ENCODE results near the gene IDH3A.

IDH3A gene

DNA sequence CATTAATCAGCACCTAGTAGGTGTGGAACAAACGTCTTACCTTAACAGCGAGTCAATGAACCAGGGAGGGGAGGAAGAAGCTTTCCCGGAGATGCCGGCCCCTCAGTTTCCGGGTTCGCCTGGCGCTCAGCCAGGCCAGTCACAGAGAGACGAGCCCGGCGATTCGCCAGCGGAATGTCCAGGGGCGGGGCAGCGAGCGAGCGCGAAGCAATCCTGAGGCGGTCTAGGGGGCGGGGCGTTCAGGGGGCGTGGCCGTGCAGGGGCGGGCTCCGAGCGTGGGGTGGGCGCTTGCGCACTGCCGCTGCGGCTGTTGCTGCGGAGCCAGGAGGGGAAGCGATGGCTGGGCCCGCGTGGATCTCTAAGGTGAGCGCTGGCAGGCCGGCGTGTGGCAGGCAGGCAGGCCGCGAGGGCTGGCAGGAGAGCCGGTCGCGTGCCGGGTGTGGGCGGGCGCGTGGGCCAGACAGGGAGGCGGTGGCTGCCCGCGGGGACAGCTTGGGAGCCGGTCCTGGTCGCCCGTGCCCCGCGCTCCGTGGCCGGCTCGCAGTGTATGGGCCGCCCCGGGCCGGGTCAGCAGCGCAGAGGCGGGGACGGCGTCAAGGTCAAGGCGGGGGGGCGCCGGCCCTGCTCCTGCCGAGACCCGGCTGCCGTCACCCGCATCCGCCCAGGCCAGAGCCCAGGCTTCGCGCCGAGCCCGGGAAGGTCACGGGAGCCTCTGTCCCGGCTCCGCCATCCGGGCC, at the start of gene IDH3A:
Gene IDH3A, plus strand, starts transcription at position 295 of the 737 bp plus-strand sequence. Its CDS starts 42 bp downstream, at position 337.
- peak; percentile 97 for DNase-seq

DNA sequence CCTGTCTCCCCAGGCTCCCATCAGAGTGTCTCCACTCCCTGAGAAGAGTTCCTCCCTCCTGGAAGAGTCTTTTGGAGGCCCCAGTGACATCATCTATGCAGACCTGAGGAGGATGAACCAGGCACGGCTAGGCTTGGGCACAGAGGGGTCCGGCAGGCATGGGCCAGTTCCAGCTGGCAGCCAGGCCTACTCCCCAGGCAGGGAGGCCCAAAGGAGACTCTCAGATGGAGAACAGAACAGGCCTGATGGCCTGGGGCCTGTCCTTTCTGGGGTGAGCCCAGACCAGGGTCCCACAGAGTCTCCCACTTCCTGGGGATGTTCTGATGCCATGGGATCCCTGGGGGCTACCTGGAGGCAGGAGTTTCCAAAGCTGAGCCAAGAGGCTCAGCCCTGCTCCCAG, 48.3 kb upstream of the IDH3A start:
- DNase-seq = no peak

DNA sequence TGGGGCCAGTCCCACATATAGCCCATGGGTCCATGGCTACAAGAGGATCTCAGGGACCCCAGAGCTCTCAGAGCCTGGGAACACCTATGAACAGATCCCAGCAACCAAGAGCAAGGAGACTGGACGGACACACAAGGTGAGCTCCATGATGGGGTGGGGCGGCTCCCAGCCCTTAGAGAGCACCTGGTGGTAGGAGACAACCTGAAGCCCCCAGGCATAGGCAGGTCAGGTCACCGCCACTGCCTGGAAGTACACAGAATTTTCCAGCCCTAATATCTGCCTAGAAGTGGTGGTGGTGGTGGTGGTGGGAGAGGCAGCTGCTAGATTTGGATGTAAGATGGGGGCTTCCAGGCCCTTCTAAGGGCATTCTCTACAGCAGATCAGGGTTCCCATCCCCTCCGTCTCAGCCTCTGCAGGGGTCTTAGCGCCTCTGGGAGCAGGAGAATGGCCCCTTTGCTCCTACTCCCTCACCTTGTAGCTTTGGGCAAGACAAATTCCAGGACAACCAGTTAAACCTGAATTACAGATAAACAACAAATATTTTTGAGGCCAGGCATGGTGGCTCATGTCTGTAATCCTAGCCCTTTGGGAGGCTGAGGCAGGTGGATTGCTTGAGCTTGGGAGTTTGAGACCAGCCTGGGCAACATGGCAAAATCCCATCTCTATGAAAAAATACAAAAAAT, 47.6 kb upstream of the IDH3A start:
- DNase-seq = no peak

DNA sequence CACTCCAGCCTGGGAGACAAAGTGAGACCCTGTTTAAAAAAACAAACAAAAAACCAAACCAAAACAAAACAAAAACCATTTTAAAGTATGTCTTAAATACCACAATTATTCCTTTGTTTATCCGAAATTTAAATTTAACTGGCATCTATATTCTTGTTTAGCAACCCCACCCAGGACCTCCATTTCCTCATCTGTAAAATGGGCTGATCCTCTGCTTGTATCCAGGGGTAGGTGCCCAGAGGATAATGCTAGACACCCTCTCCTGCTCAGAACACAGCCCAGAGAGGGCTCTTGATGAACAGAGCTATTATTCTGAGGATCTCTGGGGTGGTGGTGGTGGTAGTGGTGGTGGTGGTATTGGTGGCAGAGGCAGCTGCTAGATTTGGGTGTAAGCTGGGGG, 47.0 kb upstream of the IDH3A start:
- DNase-seq = no peak

DNA sequence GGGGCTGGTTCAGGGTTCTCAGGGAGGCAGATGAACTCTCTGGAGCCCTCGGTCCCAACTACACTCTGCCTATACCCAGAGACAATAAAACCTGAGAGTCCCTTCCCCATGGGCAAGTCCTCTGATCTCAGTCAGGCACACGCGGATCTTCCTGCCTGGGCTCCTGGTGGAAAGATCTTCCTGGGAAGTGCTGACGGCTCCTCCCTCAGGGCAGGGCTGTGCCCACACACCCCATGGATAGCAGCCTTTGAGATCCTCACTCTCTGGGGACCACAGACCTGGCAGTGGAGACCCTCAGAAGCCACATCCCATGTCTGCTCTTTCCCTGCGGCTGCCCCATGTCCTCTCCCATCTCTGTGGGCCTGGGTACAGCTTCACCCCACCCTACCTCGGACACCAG, 46.4 kb upstream of the IDH3A start:
- no peak for DNase-seq

DNA sequence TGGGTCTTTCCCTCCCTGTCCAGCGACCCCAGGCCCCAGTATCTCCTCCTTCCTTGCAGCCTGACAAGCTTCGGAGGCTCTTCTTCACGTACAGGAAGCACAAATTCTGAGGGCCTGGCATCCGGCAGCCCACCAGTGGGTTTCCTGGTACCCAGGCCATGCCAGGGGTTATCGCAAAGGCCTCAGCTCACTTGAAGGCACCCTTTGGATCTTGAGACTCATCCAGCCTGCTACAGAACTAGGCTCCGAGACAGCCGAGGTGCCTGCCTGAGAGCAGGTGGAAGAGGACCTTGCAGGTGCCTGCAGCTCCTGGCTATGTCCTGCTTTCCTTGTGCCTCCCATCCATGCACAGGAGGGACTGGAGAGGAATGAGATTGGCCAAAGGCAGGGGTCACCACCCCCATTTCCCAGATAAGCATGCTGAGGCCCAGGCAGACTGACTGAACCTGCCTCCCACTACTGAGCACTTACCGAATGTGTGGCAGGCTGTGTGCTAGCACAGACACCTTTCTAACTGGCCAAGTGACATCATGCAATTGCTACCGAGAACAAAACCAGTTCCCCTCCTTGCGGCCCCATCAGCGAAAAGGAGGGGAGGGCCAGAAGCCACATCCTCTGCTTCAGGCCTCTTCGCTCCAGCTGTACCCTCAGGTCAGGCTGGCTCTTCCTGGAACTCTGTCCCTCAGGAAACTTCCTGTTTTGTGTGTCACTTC, 45.6 kb upstream of the IDH3A start:
- peak; percentile 6 for DNase-seq

DNA sequence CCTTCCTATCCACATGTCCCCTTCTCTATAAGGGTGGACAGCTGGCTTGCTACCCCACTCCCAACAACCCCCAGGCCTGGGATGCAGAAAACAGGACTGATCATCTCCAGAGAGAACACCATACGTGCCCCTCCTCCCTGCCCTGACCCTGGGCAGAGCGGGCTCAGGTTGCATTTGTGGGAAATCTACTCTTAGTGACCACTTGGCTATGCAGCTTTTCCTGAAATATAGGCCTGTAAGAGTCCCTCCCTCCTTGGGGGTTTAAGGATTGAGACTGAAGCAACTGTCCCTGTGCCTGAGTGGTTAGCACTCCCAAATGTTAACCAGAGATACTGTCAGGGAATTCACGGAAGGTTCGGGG, 45.1 kb upstream of the IDH3A start:
- DNase-seq = no peak

DNA sequence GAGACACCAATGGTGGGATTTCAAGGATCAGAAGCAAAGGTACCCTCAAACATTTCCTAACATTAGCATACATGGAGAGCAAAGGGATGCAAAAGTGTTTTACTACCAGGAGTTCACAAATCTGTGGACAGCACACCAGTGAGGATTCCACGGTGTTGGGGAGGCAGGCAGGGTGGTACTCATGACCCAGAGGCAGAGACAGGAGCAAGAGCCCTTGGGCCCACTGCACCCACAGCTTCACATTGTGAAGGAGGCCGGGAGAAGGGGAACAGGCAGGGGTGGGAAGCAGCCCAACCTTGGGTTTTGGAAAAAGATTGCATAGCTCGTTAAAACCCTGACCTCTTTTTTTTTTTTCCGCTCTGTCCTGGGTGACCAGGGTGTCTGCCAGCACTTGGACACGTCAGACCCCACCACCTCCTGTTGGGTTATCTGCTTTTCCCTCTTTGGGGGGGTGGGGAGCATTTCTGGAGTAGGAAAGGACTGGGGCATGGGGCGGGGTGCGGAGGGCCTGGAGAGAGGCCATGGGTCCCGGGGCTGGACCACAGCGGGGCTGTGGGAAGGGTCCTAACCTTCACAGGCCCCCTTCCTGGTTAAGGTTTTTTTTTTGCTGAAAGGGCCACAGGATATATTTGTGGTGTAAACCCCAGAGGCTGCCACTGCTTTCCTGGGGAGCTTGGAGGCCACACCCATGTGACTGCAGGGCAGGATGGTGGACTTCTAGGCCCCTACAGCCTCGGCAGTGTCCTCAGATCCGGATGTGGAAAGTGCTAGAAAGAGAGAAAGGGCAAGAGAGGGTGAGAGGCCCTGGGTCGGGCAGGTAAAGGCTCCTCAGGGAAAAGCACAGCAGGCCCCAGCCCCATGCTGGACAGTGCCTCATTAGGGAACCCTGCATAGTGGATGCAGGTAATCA, 44.3 kb upstream of the IDH3A start:
- DNase-seq = no peak

DNA sequence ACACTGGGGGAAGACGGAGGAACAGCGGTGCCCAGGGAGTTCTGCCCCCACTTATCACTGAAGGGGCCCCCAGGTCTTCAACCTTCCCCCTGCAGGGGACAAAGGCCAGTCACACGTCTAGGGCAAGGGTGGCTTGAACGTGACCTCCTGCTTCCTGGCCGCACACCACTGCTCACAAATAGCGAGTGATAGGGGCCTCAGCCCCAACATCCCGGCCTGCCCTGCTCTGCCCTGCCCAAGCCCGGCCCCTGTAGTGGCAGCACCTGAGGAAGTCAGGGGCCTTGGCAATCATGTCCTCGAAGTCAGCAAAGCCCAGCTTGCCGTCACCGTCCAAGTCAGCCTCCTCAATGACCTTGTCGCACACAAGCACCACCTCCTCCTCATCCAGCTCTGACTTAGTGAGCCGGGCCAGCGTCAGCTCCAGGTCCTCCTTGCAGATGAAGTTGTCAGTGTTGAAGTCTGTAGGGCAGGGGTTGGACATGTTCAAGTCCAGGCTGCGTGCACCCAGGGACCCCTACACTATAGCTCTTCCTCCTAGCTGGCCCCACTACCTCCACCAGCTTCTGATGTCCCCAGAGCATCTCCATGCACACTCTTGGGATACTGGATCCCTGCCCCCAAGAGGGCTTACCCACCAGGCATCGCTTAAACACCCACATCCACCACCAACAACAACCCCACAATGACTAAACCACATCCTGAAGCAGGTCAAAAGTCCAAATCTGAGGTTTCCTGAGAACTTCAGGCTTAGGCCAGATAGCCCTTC, 43.5 kb upstream of the IDH3A start:
- DNase-seq = no peak

DNA sequence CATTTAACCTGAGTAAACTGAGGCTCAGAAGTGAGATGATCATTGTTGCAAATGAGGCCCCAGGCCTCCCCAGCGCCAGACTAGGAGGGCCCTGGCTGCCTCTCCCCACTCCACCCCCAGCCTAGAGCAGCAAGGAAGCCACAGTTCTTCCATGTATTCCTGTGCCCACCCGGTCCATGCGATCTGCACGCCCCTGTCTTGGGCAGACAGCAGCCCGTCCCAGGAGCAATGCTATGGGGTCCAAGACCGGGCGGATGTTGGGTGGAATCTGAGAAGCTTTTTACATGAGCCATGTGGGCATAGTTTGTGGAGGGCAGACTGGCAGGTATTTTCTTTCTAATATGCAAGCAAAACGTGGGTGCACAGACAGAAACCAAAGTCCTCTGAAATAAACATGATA, 41.7 kb upstream of the IDH3A start:
- DNase-seq = no peak

DNA sequence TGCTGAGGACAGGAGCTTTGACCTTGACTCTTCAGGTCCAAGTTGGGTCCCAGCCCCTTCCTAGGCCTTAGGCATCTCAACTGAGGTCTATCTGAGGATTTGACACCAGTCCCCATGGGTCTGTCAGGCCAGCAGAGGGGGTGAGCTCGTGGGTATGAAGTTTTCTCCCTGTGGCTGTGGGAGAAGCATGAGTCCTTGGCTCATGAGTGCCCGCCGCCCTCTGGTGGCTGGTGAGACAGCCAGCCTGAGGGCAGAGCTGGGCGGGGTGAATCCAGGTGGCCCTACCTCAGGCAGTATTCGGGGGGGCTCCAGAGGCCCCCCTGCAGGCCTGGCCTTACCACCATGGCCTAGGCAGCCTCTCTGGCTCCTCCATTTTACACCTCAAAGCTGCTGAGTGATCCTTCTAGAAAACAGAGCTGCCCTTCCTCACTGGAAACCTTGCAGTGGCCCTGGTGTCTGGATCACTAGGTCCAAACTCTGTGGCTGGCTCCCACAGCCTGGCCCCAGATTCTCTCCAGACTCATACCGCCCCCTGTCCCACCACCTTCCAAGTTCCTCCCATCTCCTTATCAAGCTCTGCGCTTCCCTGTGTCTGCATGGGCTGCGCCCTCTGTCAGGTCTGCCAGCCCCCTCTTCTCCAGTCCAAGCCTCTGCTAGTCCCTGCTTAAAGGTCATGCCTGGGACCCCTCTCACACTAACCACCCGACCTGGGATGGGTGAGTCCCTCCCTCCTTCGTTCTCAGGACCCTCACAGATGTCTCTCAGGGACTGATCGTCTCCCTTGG, 40.7 kb upstream of the IDH3A start:
- peak; percentile 90 for DNase-seq

DNA sequence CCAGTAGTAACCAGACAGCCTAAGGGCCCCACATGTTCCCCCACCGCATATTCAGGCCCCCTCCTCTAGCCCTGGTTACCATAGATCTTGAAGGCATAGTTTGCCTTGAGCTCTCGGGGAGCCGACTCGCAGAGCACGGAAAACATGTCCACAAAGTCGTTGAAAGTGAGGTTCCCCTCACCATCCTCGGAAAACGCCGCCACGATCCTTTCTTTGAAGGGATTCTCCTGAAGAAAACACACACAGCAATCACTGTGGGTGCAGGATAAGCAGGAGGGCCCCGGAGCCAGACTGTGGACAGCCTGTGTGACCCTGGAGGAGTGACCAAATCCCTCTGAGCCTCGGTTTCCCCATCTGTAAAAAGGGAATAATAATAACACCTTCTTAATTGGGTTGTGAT, 40.0 kb upstream of the IDH3A start:
- DNase-seq = no peak

DNA sequence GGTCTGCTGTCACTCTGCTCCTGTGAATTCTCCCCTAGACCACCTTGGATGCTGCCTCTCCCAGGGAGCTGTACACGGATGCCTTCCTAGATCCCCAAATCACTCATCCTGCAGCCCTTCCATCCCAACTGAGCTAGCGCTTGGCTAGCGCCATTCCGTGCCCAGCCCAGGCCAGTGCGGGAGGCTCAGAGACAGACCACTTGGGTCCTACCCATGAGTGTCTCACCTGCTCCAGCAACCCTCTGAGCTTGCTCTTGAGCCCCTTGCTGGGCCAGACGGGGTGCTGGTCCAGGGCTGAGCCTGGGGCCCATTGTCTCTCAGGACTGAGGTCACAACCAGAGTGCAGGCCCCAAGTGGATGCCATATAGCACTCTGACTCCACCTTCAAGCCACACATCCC, 39.1 kb upstream of the IDH3A start:
- no peak for DNase-seq

DNA sequence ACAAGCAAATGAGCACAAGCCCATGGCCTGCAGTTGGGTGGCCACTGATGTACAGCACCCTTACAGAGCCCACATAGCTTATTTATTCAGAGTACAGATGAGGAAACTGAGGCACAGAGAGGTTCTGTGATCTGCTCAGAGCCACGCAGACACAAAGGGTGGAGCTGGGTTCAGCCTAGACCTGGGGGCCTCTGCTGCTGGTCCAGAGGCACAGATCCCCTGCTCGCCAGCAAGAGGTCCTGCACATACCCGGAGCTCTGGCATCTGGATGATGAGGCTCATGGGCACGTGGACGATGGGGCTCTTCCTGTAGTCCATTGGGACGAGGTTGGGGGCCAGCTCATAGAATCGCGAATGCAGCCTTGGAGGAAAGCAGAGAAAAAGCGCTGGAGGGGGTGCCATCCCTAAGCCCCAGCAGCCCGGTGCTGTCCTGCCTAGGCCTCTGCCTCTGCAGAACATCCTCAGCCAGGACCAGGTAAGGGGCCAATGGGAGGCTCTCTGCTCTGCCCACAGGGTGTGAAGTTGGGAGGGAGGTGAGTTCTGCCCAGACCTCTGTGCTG, 38.2 kb upstream of the IDH3A start:
- DNase-seq = no peak

DNA sequence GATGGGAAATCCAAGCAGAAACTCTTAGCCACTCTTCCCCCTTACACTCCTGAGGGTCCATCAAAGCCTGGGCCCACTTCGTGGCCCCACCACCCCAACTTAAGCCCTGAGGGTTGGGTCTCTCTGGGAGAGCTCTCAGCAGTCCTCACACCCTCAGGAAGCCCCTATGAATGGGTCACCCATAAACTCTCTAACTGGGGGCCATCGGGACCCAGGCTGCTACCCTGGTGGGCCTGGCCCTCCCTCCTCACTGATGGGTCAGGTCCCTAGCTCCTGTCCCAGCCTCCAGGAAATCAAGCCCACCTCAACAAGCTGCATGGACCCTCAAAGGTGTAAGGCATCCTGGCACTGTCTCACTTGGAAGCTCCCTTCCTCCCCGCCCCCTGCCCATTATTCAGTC, 37.4 kb upstream of the IDH3A start:
- no peak for DNase-seq

DNA sequence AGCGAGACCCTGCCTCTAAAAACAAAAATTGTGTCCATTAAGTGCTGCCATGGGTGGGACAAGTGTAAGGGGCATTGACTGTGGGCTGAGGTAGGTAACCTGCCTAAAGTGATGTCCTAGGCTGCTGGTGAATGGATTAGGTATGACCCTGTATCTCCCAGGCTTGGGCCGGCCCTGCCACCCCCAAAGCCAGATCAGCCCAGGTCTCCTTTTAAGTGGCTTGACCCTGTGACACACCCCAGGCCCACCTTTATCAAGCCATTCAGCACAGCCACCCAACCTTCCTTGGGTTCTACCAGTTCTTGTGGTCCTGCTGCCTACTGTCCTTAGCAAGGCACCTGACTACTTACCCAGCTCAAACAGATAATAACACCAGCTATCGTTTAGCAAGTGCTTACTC, 36.6 kb upstream of the IDH3A start:
- DNase-seq = no peak

DNA sequence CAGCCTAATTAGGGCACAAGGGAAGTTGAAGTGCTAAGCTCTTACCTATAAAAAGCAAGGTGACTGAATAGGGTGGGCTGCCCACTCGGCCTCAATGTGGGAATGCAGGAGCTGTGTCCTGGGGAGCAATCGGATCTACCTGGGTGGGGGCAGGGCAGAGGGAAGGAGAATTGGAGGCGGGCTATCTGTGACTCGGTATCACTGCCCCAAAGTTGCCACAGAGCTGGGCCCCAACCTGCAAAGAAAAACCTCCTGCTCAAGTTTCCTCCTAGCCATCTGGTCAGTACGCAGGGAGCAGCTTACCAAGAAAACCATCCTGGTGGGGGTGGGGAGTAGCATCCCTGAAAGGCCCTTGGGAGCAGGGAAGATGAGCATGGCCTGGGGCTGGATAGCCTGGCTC, 28.6 kb upstream of the IDH3A start:
- DNase-seq = no peak

DNA sequence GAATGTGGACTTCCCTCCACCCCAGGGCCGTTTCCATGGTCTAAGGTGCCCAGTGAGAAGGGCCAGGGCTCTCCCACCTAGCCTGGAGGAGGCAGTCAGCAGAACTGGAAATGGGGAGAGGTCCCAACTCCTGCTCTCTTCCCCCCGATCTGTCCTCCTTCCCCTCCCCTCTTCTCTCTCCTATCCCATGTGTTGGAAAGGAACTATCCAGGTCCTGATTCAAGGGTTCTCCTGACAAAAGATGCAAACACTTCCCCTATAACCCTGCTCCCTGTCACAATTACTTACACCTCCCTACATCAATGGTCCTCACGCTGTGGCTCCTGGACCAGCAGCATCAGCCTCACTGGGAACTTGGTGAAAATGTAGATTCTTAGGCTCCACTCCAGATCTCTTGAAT, 23.9 kb upstream of the IDH3A start:
- no peak for DNase-seq

DNA sequence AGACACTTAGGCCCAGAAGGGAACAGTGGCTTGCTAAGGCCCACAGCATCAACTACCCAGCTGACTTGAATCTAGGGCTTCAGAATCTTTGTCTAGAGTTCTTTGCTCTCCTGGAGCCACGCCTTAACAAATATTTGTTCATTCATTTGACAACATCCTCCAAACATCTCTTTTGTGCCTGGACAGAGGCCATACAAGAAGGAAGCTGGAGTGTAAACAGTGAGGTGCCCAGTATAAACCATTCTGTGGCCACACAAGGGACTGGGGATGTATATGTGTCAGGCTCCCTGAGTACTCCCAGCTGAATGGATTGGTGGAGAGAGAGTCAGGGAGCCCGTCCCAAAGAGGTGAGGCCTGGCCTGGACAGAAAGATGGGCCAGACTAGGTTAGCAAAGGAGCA, 21.3 kb upstream of the IDH3A start:
- DNase-seq = peak; percentile 73

DNA sequence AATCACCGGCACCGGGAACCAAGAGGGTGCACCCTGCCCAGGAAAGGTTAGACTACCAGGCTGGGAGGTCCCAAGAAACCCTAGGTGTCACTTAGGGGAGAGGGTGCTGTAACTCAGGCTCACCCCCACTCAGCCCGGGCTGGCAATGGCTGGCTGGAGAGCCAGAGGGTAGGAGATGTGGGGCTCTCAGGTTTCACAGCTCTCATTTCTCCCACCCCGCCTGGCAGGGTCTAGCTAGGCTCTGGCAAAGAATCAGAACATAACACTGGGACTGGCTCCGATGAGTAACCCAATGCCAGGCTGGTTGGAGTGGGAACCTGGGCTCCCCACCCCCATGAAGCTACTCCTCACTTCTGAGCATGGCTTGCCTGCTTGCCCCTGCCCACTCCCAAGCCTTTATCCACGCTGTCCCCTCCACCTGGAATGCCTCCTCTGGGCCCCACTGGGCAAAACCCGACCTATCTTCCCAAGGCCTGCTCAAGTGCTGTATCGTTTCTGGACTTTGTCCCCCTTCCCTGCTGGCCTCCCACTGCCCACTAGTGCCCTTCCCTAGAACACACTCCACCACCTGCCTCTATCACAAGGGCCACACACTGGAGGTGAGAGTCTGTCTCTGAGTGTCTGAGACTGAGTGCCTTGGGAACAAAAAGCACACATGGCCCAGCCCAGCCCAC, 19.9 kb upstream of the IDH3A start:
- DNase-seq = peak; percentile 30
